Liver (tissue), 2 donors: ENCODE data around the gene EXD3.

ENCODE experiments used
- EGR1 ChIP-seq, 2 donors: IDR thresholded peaks; 2 replicates each; pipeline ENCODE4 v1.6.1; 2016 to 2018; ENCODE audit warnings: antibody characterized with exemption in 2 of 2, low read depth in 2 of 2
- GABPA ChIP-seq, 2 donors: IDR thresholded peaks in 1 of 2; conservative IDR thresholded peaks in 1 of 2; 2 replicates each; pipeline ENCODE4 v1.6.1; 2016; ENCODE audit warnings: antibody characterized with exemption in 2 of 2, mild to moderate bottlenecking in 1 of 2, moderate library complexity in 1 of 2
- RXRA ChIP-seq, 2 donors: IDR thresholded peaks; 2 replicates each; pipeline ENCODE4 v1.6.1; 2017 to 2018; ENCODE audit warnings: antibody characterized with exemption in 2 of 2, mild to moderate bottlenecking in 1 of 2
- donor health status: healthy.

DNA sequence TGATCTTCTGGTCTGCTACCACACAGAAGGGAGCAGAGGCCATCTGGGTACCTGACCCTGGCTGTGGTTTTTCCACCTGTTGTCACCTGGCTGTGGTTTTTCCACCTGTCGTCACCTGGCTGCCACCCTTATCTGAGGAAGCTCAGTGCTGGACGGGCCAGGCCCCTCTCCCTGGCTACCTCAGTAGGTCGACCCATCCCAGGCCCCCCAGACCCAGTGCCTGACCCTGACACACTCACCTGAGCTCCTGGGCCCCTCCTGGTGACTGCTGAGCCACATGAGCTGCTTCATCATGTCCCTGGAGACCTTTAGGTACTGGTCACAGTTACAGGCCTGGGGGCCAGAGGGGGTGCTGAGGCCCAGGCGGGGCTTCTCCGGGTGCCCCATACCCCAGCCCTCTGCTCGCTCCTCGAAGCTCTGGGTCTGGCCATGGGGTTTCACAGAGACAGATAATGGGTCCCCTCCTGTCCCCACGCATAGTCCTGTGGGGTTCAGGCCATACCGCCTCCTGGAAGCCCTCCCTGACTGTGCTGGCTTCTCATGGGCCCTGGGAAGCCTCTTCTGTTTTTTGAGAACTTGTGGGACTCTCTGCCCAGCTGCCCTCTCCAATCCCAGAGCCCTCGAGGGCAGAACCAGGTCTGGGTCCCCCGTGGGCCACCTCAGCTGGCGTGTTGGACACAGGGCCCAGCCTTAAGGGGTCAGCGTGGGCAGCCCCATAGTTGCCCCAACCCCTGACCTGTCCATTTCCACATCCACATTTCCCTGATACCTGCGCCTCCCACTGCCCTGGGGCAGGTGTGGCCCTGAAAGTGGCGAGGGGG is 113.4 kb downstream of the EXD3 start:
- TF ChIP-seq EGR1 (IDR thresholded peaks at IDR 0.05; ENCODE audit: low read depth in 2 of 2), result no peak
- TF ChIP-seq GABPA (IDR thresholded peaks at IDR 0.05 in 1 of 2, conservative IDR thresholded peaks at IDR 0.05 in 1 of 2), result no peak
- no peak for TF ChIP-seq RXRA (IDR thresholded peaks at IDR 0.05)
